ENCODE measurements around the gene SGO2. TPM values are rescaled to one million over a fixed set of nuclear protein-coding genes. Genes with fewer than 3 reads are reported as not detected.

Gene SGO2
- total RNA-seq, 1 donor from 2014 or later: 33.1 TPM

- TF ChIP-seq CTCF (conservative IDR thresholded peaks at IDR 0.05): no peak
- peaks cover 29% of the 10 kb centered on the region for H3K36me3 Mint-ChIP-seq (ENCODE audit: low read depth)
- H3K27me3 Mint-ChIP-seq (ENCODE audit: low read depth): no peaks in the 10 kb centered on the region
- no peak overlapping the region for H3K27ac Mint-ChIP-seq (ENCODE audit: unreplicated experiment)
- H3K9me3 Mint-ChIP-seq: peaks cover 4% of the 10 kb centered on the region
- DNase-seq (ENCODE audit: low read depth, low spot score): no peak
- H3K4me3 Mint-ChIP-seq: no peak overlapping the region
- H3K4me1 Mint-ChIP-seq: peaks cover 6% of the 10 kb centered on the region
Measured at GRCh38 chr2:200490001-200490400, 36.0 kb upstream of the SGO2 start.

GRCh38 chr2:200492656-200493055 is 33.4 kb upstream of the SGO2 start:
- TF ChIP-seq CTCF (conservative IDR thresholded peaks at IDR 0.05): no peak
- DNase-seq (ENCODE audit: low read depth, low spot score): no peak
- H3K9me3 Mint-ChIP-seq: peaks cover 4% of the 10 kb centered on the region
- no peak overlapping the region for H3K4me3 Mint-ChIP-seq
- no peak overlapping the region for H3K27ac Mint-ChIP-seq (ENCODE audit: unreplicated experiment)
- no peaks in the 10 kb centered on the region for H3K4me1 Mint-ChIP-seq
- peaks cover 29% of the 10 kb centered on the region for H3K36me3 Mint-ChIP-seq (ENCODE audit: low read depth)
- no peaks in the 10 kb centered on the region for H3K27me3 Mint-ChIP-seq (ENCODE audit: low read depth)

GRCh38 chr2:200494048-200494447 is 32.0 kb upstream of the SGO2 start:
- Mint-ChIP-seq H3K36me3 (ENCODE audit: low read depth) (peaks cover 29% of the 10 kb centered on the region), H3K27me3 (ENCODE audit: low read depth) (no peaks in the 10 kb centered on the region), H3K4me3 (no peak overlapping the region), H3K27ac (ENCODE audit: unreplicated experiment) (no peak overlapping the region), H3K4me1 (no peaks in the 10 kb centered on the region), H3K9me3 (peaks cover 4% of the 10 kb centered on the region)
- DNase-seq (ENCODE audit: low read depth, low spot score): no peak
- no peak for TF ChIP-seq CTCF (conservative IDR thresholded peaks at IDR 0.05)

- Mint-ChIP-seq H3K9me3 (no peaks in the 10 kb centered on the region), H3K36me3 (ENCODE audit: low read depth) (peaks cover 13% of the 10 kb centered on the region), H3K4me3 (no peak overlapping the region), H3K4me1 (no peaks in the 10 kb centered on the region), H3K27ac (ENCODE audit: unreplicated experiment) (no peak overlapping the region), H3K27me3 (ENCODE audit: low read depth) (no peaks in the 10 kb centered on the region)
- TF ChIP-seq CTCF (conservative IDR thresholded peaks at IDR 0.05): no peak
- no peak for DNase-seq (ENCODE audit: low read depth, low spot score)
Measured at GRCh38 chr2:200496696-200497095, 29.3 kb upstream of the SGO2 start.

GRCh38 chr2:200498402-200499162 is 27.4 kb upstream of the SGO2 start:
- no peaks in the 10 kb centered on the region for H3K4me1 Mint-ChIP-seq
- no peak for DNase-seq (ENCODE audit: low read depth, low spot score)
- H3K4me3 Mint-ChIP-seq: no peak overlapping the region
- no peak overlapping the region for H3K27ac Mint-ChIP-seq (ENCODE audit: unreplicated experiment)
- no peak for TF ChIP-seq CTCF (conservative IDR thresholded peaks at IDR 0.05)
- no peaks in the 10 kb centered on the region for H3K27me3 Mint-ChIP-seq (ENCODE audit: low read depth)
- no peaks in the 10 kb centered on the region for H3K9me3 Mint-ChIP-seq
- peaks cover 11% of the 10 kb centered on the region for H3K36me3 Mint-ChIP-seq (ENCODE audit: low read depth)

All from neural crest cell (in vitro differentiated cells).